HAP-1 (cell line): ENCODE data around the gene ZCWPW2.

Experiments
- DNase-seq, 2 experiments: peaks; one replicate each; pipeline ENCODE4 v3.0.0-alpha.2; 2016 to 2020; ENCODE audit warnings: low spot score in 2 of 2
- H3K27me3 ChIP-seq: fragments of 250-450 bp; sonication (Bioruptor Pico); 2 replicates; pipeline ENCODE4 v1.5.1; 2020; ENCODE audit warnings: low read depth, mild to moderate bottlenecking, moderate library complexity
- H3K36me3 ChIP-seq: fragments of 250-450 bp; sonication (Bioruptor Pico); replicated peaks from 2 replicates; pipeline ENCODE4 v1.5.1; 2020; ENCODE audit warnings: mild to moderate bottlenecking
- H3K4me1 ChIP-seq: fragments of 250-450 bp; sonication (Bioruptor Pico); 2 replicates; pipeline ENCODE4 v1.5.1; 2020; ENCODE audit warnings: mild to moderate bottlenecking
- H3K4me3 ChIP-seq: fragments of 250-450 bp; sonication (Bioruptor Pico); 2 replicates; pipeline ENCODE4 v1.5.1; 2020; ENCODE audit warnings: mild to moderate bottlenecking, moderate library complexity
- H3K9me3 ChIP-seq: fragments of 250-450 bp; sonication (Bioruptor Pico); 2 replicates; pipeline ENCODE4 v1.5.1; 2020; ENCODE audit warnings: mild to moderate bottlenecking, moderate library complexity
- in situ Hi-C: fragments of 300-500 bp; cut with MboI; formaldehyde crosslinking; loops from 3 replicates; pipeline ENCODE4 v1.14.3; 2020; ENCODE audit warnings: low sequenced_read_pairs, inconsistent platforms, mixed read lengths

The ZCWPW2 gene

DNA sequence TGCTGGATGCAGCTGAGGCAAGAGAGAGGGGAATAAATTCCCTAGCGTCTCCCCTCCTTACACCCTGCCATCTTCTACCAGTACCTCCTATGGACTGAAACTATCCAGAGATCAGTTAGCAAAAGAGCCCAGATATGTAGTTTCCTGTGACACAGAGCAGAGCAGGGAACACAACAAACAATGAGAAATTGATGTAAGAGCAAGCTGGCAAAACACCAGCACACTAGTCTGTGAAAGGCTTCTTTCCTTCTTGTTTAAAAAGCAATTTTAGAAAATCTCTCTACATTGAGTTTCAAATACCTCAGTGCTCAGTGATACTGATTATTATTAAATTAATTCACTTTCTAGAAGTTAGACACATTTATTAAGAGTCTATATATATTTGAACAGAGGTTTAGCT lies 215.7 kb downstream of the ZCWPW2 start:
- Histone ChIP-seq H3K4me1 (no peaks in the 10 kb centered on the region), H3K4me3 (no peak overlapping the region), H3K27me3 (no peaks in the 10 kb centered on the region), H3K9me3 (no peaks in the 10 kb centered on the region), H3K36me3 (no peaks in the 10 kb centered on the region)
- in situ Hi-C loops = no loop called here
- no peak for DNase-seq

GRCh38 chr3:28569357-28569756 lies 220.8 kb downstream of the ZCWPW2 start:
- Histone ChIP-seq H3K4me3 (no peak overlapping the region), H3K4me1 (peaks cover 12% of the 10 kb centered on the region), H3K9me3 (no peaks in the 10 kb centered on the region), H3K27me3 (no peaks in the 10 kb centered on the region), H3K36me3 (no peaks in the 10 kb centered on the region)
- in situ Hi-C loops = no loop called here
- no peak for DNase-seq

GRCh38 chr3:28574036-28574435 lies 225.5 kb downstream of the ZCWPW2 start:
- Histone ChIP-seq H3K36me3 (no peaks in the 10 kb centered on the region), H3K4me1 (peaks cover 16% of the 10 kb centered on the region), H3K27me3 (peaks cover 14% of the 10 kb centered on the region), H3K9me3 (no peaks in the 10 kb centered on the region), H3K4me3 (no peak overlapping the region)
- no peak for DNase-seq
- in situ Hi-C loops = no loop called here

DNA sequence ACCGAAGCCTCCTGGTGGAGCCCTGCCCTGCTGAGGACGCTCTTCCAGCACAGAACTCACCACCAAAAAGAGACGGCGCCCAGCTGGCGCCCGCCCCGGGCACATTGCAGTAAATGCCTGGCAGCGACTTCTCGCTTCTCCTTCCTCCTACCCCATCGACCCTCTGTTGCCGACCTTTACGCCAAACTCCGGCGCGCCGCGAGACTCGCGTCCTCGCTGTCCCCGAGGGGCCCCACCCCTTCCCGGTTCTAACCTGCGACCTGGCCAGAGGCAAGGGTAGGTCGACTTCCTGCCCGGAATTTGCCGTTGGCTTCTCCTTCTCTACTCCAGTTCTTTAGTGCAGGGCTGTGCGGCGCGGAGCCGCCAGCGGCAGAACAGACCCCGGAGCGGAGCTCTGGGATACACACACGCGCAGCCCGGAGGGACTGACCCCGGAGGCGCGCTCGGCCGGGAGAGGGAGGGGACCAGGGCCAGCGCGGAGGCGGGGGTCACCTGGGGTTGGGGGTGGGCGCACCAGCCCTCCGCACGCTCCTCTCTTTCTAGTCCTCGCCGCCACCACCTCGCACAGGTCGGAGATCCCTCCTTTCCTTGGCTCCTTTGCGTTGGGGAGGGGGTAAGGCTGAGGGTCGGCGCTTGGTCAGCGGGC lies 226.7 kb downstream of the ZCWPW2 start:
- Histone ChIP-seq H3K36me3 (no peaks in the 10 kb centered on the region), H3K9me3 (no peaks in the 10 kb centered on the region), H3K4me3 (peak overlapping the region; percentile 29; the same call in 1 of the 2 replicates), H3K27me3 (peaks cover 14% of the 10 kb centered on the region), H3K4me1 (peaks cover 12% of the 10 kb centered on the region)
- no peak for DNase-seq
- in situ Hi-C loops = no loop called here
